ENCODE results near the gene TRAIP. TPM values are rescaled to one million over a fixed set of nuclear protein-coding genes. Genes with fewer than 3 reads are reported as not detected.

The TRAIP gene
- total RNA-seq, 6 experiments from 2014 or later, result 3.4 to 7.5 (median 6.3) TPM

DNA sequence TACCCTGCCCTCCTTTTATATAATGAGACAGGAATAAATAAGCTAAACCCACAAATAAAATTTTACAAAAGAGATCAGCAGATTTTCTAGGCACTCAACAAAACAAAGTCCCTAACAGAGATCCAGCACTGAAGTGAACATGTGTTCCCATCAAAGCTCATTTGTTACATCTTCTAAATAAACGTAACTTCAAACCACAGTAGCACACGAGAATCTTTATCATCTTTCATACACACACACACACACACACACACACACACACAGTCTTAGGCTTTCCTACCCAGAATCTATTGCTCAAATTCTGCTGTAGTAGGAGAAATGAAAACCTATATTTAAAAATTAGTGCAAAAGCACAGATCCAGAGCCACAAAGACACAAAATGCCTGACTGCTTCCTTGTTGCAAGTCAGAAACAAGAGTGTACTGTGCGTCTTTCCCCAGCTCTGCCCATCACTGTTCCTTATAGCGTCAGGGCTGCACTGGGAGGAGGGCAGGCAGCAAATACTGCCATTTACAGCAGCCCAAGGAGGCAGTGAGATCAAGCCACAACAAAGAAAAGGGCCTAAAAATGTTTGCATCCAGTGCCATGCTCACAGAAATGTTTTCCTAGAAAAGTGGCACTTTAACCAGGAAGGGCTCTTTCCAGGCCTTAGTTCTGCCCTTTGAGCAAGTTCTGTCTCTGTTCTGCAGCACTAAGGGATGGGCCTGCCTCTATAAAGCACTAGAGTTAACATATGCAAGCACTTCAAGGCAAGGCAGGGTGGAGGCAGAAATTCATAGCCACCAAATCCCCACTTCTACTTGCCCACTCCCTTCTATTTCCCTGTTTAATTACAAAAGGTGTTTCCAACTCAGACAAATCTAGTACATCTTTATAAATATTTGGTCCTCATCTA is 76.0 kb downstream of the TRAIP start:
- no peak overlapping the region for H3K27ac Mint-ChIP-seq
- DNase-seq, result no peak
- no peak for TF ChIP-seq CTCF (IDR thresholded peaks at IDR 0.05)
- no peaks in the 10 kb centered on the region for H3K27me3 Mint-ChIP-seq (ENCODE audit: insufficient read depth)
- peaks cover 29% of the 10 kb centered on the region for H3K4me1 Mint-ChIP-seq (ENCODE audit: low read depth)
- H3K9me3 Mint-ChIP-seq, result no peaks in the 10 kb centered on the region
- H3K4me3 Mint-ChIP-seq, result no peak overlapping the region
- H3K36me3 Mint-ChIP-seq (ENCODE audit: low read depth), result peaks cover 17% of the 10 kb centered on the region

DNA sequence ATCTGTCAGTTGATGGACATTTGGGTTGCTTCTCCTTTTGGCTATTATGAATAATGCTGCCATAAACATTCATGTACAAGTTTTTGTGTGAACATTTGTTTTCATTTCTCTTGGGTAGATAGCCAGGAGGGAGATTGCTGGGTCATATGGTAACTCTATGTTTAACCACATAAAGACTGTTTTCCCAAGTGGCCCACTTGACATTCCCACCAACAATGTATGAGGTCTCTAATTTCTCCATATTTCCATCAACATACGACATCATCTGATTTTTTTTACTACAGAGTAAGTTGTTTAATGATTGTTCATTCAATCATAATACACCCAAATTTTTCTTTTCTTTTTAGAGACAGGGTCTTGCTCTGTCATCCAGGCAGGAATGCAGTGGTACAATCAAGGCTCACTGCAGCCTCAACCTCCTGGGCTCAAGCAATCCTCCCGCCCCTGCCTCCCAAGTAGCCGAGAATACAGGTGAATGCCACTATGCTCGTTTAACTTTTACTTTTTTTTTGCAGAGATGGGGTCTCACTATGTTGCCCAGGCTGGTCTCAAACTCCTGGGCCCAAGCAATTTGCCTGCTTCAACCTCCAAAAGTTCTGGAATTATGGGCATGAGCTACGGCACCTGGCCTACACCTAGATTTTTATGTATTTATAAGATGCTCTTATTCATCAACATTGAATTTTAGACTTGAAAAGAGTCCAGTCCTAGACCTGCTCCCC is 76.8 kb downstream of the TRAIP start:
- no peak for DNase-seq
- peaks cover 30% of the 10 kb centered on the region for H3K4me1 Mint-ChIP-seq (ENCODE audit: low read depth)
- no peak overlapping the region for H3K4me3 Mint-ChIP-seq
- H3K9me3 Mint-ChIP-seq, result no peaks in the 10 kb centered on the region
- no peak for TF ChIP-seq CTCF (IDR thresholded peaks at IDR 0.05)
- no peak overlapping the region for H3K27ac Mint-ChIP-seq
- peaks cover 10% of the 10 kb centered on the region; the same call in 1 of the 2 replicates for H3K36me3 Mint-ChIP-seq (ENCODE audit: low read depth)
- no peaks in the 10 kb centered on the region for H3K27me3 Mint-ChIP-seq (ENCODE audit: insufficient read depth)

Small RNA genes lying within 50 kb of the gene (microRNA-seq; reads per million reads assigned to microRNA genes)
- not detected for gene MIR5193

Other genes starting within 250 kb of the TRAIP start
- gene APEH, start 182.2 kb downstream of the TRAIP start, total RNA-seq (2021; fragmentation: NEBNext Ultra II Directional; extraction: Animal tissue kit (Norgen Biotek cat#: 25700)), result 100 to 1,000 TPM in 5 of 6 experiments, 10 to 100 TPM in 1; 98.5 to 126 (median 112) TPM
- 1 to 10 TPM; 3.4 to 7.4 (median 4.8) TPM for gene MST1, start 167.1 kb downstream of the TRAIP start, total RNA-seq (2021; fragmentation: NEBNext Ultra II Directional; extraction: Animal tissue kit (Norgen Biotek cat#: 25700))
- 10 to 100 TPM; 35.3 to 44.2 (median 39.8) TPM for gene RNF123, start 167.0 kb downstream of the TRAIP start, total RNA-seq (2021; fragmentation: NEBNext Ultra II Directional; extraction: Animal tissue kit (Norgen Biotek cat#: 25700))
- under 1 TPM in 2 of 6 experiments, not detected in 4; 0.43 to 0.61 TPM for gene AMIGO3, start 136.9 kb downstream of the TRAIP start, total RNA-seq (2021; fragmentation: NEBNext Ultra II Directional; extraction: Animal tissue kit (Norgen Biotek cat#: 25700))
- 10 to 100 TPM; 30.5 to 39.4 (median 34.8) TPM for gene GMPPB, start 132.6 kb downstream of the TRAIP start, total RNA-seq (2021; fragmentation: NEBNext Ultra II Directional; extraction: Animal tissue kit (Norgen Biotek cat#: 25700))
- gene IP6K1, start 70.0 kb downstream of the TRAIP start, total RNA-seq (2021; fragmentation: NEBNext Ultra II Directional; extraction: Animal tissue kit (Norgen Biotek cat#: 25700)), result 10 to 100 TPM; 29.8 to 43.7 (median 38.4) TPM
- gene CDHR4, start 56.7 kb downstream of the TRAIP start, total RNA-seq (2021; fragmentation: NEBNext Ultra II Directional; extraction: Animal tissue kit (Norgen Biotek cat#: 25700)), result under 1 TPM in 2 of 6 experiments, not detected in 4; 0.17 to 0.18 TPM
- gene INKA1, start 53.3 kb downstream of the TRAIP start, total RNA-seq (2021; fragmentation: NEBNext Ultra II Directional; extraction: Animal tissue kit (Norgen Biotek cat#: 25700)), result 1 to 10 TPM; 3.2 to 4.3 (median 3.6) TPM
- gene UBA7, start 42.6 kb downstream of the TRAIP start, total RNA-seq (2021; fragmentation: NEBNext Ultra II Directional; extraction: Animal tissue kit (Norgen Biotek cat#: 25700)), result 10 to 100 TPM; 11.9 to 32.6 (median 28.3) TPM
- gene CAMKV, start 13.3 kb upstream of the TRAIP start, total RNA-seq (2021; fragmentation: NEBNext Ultra II Directional; extraction: Animal tissue kit (Norgen Biotek cat#: 25700)), result not detected
- 1 to 10 TPM in 1 of 6 experiments, under 1 TPM in 5; 0.34 to 1.1 (median 0.80) TPM for gene MST1R, start 47.3 kb upstream of the TRAIP start, total RNA-seq (2021; fragmentation: NEBNext Ultra II Directional; extraction: Animal tissue kit (Norgen Biotek cat#: 25700))
- gene MON1A, start 73.2 kb upstream of the TRAIP start, total RNA-seq (2021; fragmentation: NEBNext Ultra II Directional; extraction: Animal tissue kit (Norgen Biotek cat#: 25700)), result 10 to 100 TPM; 13.6 to 20.3 (median 15.7) TPM
- 10 to 100 TPM; 32.5 to 41.6 (median 34.5) TPM for gene RBM6, start 83.6 kb upstream of the TRAIP start, total RNA-seq (2021; fragmentation: NEBNext Ultra II Directional; extraction: Animal tissue kit (Norgen Biotek cat#: 25700))
- 10 to 100 TPM; 69.3 to 83.8 (median 78.5) TPM for gene RBM5, start 232.4 kb upstream of the TRAIP start, total RNA-seq (2021; fragmentation: NEBNext Ultra II Directional; extraction: Animal tissue kit (Norgen Biotek cat#: 25700))